ENCODE results near the gene THSD4.

Gene THSD4

DNA sequence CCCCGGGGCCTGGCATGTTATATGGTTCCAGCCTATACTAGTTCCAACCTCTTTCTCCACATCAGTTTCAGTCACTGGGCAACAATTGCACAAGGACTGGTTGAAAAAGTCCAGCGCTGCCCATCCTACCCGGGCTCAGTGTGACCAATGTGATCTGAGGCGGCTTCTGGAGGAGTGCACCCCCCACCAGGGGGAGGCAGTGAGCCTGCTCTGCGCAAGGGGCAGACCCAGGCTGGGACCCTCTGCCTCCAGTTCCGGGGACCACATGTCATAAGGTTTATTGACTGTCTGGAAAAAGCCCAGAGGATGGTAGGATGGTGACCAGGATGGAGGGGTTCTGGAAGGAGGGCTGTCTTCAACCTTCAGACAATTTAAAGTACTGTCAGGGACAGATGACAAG, 669.4 kb downstream of the THSD4 start:
- DNase-seq (ENCODE audit: low spot score) = no peak

DNA sequence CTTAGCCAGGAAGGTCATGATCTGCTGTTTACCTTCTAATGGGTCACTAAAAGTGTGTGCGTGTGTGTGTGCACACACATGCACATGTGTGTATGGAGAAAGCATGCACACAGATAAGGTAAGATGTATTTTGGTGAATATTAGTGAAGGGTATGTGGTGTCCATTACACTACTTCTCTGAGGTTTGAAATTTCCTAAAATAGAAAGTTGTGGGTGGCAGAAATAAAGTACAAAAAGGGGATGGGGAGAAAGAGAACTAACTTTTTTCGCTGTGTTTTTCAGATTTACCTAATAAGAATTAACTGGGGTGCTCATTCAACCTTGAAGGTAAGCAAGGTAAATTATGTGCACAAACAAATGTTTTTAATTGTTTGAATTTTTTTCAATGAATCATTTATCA, 670.7 kb downstream of the THSD4 start:
- DNase-seq (ENCODE audit: low spot score) = no peak

DNA sequence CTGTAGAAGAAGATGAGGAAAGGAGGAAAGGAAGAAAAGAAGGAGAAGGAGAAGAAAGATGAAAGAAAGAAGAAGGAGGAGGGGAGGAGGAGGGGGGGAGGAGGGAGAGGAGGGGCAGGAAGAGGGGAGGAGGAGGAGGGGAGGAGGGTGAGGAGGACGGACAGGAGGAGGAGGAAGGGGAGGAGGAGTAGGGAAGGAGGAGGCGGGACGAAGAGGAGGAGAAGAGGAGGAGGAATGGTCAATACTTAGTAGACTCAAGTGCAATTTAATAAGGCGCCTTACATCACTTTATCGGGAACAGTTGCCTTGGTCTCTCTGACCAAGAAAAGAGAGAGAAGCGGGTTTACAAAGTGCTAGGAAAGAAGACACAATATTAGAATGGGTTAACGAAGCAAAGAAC, 671.4 kb downstream of the THSD4 start:
- DNase-seq (ENCODE audit: low spot score) = no peak

DNA sequence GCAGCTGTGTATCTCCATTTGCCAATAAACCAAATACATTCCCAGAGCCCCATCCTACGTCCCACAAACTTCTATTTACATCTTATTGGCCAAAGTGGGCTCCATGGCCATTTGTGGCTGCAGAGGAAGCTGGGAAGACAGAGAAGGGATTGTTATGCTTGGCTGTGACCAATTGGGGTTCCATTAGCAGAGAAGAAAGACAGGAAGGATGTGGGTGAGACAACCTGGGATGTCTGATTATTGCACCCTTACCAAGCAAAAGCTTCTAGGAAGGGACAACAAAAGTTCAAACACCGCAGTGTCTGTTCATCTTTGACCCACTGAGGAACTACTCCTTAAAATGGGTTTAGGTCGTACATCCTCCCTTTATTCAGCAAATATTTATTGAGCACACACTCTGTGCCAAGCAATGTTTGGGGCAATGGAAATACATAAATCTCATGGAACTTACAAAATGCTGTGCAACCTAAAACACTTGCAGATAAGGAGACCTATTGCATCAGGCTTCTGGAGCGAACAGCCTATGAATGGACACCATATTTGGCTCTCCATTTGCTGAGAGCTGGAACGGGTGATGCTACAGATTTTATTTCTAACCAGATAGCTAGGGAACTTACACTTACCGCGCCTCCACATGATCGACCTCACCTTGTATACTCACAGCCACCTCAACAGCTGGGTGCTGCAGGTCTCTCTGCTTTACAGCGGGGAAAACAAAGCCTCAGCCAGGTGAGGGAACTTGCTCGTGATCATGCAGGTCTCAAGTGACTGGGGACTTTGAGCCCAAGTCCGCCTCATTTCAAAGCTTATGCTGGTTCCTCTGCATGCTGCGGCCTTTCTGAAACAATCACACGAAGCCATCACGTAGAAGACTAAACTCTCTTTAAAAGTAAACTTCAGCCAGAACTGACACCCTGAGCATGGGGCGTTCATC, 673.6 kb downstream of the THSD4 start:
- no peak for DNase-seq (ENCODE audit: low spot score)

DNA sequence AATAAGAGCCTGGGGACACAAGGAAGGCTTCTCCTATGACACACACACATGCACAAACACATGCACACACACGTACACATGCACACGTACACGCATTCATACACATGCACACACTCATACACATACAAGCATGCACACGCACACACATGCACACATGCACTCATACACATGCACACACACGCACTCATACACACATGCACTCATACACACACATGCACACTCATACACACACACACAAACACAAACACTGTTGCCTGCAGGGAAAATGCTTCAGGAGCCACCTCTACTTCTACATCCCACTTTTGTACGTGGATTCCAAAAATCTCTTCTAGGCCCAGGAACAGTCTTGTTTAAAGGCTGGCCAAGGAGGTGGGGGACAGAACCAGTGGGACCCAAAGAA, 674.3 kb downstream of the THSD4 start:
- no peak for DNase-seq (ENCODE audit: low spot score)

DNA sequence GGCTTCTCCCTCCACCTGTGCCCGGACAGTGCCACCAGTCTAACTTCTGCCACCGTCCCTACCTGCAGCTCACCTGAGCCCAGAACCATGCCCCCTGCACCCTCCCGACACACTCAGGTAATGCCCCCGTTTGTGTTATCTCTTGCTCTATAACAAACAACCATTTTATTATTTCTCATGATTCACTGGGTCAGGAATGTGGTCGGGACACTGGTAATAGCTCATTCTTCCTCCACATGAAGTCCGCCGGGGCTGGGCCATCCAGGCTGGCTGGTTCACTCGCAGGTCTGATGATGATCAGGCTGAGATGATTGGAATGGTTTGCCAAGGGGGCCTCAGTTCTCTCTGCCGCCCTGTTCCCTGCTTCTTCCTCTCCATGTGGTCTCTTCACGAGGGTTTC, 674.8 kb downstream of the THSD4 start:
- DNase-seq (ENCODE audit: low spot score) = peak; percentile 58

DNA sequence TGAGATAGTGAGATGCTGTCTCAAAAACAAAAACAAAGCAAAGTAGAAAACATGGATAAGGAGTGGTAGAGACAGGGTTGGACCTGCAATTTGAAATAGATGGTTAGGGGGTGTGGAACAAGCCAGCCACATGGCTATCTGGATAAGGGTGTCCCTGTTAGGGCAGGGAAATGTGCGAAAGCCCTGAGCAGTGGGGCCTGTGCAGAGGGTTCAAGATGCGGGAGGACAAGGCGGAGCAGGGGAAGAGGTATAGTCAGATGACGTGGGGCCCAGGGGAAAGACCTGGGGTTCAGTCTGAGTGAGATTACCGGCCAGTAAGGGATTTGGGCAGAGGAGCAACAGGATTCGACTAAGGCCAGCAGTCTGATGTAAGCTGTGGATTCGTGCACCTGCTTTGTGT, 676.7 kb downstream of the THSD4 start:
- no peak for DNase-seq (ENCODE audit: low spot score)

DNA sequence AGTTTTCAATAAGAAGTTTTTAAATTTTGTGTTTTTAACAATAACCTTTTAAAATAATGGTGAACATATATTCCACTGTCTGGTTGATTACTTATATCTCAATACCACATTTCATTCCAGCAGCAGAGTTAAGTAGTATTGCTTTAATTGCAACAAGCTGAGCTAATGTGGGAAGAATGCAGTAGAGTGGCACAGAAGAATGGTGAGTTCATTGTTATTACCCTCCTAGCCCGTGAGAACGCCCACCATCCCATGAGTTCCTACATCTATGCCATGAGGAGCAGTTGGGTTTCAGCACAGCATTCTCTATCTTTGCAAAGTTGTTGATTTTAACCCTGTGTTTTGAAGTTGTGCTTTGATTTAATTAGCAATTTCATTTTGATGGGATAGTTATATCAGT, 677.2 kb downstream of the THSD4 start:
- DNase-seq (ENCODE audit: low spot score) = peak; percentile 41

DNA sequence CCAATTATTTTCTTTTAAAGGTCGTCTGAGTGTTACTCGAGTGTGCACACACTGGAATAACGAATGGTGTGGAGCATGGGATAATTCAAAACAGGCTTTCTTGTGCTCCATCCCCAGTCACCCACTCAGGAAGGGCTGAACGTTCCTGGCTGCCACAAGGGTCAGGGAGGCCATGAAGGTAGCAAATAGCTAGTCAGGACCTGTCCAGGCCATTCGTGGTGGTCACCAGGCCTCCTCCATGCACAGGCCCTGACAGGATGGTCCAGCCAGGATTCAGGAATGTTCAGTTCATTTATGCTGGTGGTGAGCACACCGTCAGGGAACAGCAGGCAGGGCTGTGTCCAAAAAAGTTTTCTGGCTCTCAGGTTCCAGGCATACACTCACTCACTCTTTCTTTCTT, 683.4 kb downstream of the THSD4 start:
- DNase-seq (ENCODE audit: low spot score) = no peak

DNA sequence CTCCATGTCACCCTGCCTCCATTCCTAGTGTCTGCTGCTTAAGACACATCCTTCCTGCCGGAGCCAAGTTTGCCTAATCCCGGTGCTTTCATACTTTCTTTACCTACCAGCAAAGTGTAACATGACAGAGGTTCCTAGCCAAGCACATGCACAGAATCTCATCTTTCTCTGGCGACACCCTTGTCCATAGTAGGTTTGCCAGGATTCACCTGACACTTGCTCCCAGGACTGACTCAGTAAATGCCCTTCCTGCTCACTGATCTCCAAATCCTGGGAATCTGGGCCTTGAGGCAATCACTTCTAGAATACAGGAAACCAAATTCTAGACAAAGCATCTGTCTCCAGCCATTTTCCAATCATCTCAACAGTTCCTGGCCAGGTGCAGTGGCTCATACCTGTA, 684.9 kb downstream of the THSD4 start:
- no peak for DNase-seq (ENCODE audit: low spot score)

DNA sequence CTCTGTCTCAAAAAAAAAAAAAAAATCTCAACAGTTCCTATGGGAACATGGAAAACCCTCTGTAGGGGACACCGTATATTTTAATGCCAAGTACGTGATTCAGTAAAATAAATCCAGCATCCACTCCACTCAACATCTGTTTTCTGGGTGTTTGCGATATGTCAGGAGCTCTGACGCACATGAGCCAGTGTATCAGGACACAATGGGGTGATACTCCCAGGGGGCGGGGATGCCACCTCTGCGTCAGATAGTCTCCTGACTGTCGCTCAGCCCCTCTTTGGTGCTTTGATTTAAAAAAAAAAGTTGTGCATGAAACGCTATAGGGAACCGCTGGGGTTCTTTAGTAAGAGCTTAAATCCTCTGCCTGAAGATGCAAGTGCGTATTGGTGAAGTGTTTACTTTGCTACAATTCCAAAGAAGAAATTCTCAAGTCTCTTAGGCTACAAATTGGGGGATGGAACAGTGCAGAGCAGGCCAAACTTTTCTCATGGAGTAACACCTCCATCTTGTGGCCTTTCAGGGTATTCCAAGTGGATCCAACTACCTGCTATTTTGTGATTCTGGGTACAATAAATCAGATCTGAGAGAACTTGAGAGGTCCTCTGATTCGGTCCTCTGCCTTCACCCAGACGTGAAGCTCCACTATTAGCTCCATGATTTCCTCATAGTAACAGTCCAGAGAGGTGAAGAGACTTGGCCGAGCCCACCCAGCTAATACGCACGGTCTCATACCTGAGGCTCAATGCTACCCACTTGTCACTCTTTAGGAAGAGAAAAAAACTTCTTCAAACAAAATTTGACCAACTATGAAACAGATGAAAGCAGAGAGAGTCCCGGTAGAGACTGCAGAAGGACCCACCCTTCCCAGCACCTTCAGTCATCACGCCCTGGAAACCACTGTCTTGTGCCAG, 685.8 kb downstream of the THSD4 start:
- DNase-seq (ENCODE audit: low spot score) = peak; percentile 72

DNA sequence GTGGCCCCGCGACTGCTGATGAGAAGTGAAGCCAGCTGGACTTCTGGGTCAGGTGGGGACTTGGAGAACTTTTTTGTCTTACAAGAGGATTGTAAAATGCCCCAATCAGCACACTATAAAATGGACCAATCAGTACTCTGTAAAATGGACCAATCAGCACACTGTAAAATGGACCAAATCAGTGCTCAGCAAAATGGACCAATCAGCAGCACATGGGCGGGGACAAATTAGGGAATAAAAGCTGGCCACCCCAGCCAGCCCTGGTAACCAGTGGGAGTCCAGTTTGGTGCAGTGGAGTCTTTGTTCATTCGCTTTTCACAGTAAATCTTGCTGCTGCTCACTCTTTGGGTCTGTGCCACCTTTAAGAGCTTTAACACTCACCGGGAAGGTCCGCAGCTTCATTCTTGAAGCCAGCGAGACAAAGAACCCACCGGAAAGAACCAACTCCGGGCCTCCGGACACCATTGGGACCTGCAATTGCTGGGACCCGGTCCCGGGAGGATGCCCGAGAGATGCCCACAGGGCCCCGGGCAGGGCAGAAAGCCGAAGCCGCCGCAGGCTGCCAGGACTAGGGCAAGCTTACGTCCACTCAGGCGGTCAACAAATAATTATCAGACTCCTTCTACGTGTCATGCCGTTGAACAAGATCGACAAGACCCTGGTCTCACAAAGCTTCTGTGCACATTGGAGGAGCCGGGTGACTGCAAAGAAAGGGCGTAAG, 686.8 kb downstream of the THSD4 start:
- no peak for DNase-seq (ENCODE audit: low spot score)

DNA sequence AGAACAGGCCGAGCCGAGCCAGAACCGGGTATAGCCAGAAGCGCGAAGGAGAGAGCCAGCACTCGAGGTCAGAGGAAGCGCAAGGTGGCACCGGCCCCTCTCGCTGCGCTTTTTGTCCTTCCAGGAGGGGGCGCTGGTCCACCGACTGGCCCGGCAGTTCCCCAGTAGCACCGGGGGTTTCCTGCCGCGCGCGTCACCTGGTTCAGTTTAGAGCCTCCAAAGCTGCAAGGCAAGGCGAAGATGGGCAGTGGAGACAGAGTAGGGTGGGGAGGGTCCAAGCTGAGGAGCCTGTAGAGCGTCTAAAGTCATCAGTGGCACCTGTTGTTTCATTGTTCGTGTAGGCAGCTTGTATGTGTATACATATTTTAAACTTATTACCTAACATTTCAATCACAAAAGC, 687.5 kb downstream of the THSD4 start:
- no peak for DNase-seq (ENCODE audit: low spot score)

DNA sequence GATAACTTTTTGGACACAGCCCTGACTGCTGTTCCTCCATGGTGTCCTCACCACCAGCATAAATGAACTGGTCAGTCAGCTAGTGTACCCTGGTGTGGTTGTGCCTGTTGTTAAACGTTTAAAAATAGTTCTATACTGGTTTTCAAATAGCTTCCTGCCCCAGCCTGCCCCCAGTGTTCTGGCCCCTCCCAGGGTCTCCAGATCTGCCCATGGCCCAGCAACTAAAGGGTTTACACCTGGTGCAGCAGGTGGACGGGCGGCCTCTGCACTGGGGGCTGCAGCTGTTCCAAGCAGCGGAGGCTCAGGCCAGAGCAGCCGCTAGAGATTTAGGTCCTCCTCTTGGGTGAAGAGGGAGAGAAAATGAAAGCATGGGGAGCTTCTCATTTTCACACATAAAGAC, 689.0 kb downstream of the THSD4 start:
- no peak for DNase-seq (ENCODE audit: low spot score)

DNA sequence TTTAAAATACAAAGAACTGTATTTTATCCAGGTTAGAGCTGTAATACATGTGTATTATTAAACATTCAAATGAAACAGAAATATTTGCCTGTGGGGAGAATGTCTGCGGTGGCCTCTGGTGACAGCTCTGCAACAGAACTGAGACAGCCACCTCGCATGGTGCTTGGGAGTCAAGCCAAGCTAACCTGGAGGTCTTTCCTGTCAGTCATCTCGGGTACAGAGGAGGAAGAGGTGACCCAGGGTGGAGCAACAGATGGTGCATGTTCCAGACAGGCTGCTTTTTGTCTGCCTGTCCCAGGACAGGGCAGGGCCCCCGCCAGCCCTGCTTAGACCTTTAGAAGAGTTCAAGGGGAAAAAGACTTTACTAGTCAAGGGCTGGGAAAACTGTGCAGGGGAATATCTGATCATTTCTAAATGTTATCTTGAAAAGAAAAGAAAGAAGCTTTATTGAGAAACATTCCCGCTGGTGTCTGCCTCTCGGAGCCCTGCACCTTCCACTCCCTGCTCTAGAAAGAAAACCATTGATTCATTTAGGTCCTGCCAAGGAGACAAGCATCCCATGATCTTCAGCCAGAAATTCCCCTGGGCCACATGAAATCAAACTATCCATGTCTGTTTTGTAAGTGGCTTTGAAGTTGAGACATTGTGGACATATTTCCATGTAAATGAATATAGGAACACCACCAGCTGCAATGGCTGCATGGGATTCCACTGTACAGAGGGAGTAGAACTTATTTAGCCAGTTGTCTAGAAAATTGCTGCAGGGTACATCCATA, 689.6 kb downstream of the THSD4 start:
- no peak for DNase-seq (ENCODE audit: low spot score)

DNA sequence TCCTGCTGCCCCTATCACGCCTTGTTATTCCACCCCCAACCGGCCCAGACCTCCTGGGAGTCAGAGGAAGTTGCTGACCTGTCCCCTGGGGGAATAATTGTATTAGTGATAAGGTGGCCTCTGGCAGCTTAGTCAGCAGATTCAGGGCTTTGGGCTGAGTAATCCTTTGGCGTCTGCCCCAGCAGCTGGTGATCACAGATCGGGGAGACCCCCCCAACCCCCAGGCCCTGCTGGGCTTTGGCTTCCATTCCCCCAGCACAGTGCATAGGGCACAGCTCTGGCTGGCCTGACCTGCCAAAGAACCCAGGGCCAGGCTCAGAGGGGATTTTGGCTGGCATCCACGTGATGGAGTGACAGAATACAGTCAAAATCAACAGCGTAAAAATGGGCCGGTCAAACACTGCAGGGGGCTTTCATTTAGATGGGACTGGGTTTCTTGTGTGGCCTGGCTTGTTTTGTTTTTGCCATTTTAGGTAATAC, 691.2 kb downstream of the THSD4 start:
- no peak for DNase-seq (ENCODE audit: low spot score)

DNA sequence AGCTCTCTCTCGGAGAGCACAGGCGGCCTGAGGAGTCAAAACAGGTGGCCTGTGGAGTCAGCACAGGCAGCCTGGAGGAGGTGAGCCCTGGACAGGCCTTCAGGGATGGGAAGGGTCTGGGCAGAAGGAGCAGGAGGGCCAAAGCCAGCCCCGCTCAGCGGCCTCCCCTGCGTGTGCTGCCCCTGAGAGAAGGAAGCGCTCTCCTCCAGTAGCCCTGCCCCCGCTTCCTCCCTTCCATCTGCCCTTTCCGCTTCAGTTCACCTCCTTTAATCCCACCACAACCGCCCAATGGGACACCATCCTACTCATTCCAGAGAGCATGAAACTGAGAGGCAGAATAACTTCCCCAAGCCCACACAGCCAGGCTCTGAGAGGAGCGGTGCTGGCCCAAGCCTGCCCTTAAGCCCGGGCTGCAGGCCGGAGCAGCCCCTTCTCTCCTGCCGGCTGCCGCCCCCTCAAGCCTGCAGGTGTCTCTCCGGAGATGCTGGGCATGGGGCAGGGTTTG, 691.9 kb downstream of the THSD4 start:
- DNase-seq (ENCODE audit: low spot score) = no peak

DNA sequence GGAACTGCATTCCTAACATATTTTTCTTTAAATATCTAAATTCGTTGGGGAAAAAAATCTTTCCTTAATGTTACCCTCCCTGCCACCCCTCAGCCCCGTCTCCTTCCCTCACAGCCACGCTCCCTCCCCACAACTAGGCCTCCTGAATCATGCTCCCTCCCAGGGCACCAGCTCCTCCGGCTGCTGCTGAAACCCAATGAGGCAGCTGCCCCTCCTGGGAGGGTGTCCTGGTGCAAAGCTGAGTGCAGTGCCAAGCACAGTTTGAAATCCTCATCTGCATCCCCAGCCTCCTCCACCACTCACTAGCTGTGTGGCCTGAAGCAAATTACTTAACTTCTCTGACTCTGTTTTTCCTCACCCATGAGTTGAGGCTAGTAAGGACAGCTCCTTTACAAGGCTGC, 692.4 kb downstream of the THSD4 start:
- no peak for DNase-seq (ENCODE audit: low spot score)

DNA sequence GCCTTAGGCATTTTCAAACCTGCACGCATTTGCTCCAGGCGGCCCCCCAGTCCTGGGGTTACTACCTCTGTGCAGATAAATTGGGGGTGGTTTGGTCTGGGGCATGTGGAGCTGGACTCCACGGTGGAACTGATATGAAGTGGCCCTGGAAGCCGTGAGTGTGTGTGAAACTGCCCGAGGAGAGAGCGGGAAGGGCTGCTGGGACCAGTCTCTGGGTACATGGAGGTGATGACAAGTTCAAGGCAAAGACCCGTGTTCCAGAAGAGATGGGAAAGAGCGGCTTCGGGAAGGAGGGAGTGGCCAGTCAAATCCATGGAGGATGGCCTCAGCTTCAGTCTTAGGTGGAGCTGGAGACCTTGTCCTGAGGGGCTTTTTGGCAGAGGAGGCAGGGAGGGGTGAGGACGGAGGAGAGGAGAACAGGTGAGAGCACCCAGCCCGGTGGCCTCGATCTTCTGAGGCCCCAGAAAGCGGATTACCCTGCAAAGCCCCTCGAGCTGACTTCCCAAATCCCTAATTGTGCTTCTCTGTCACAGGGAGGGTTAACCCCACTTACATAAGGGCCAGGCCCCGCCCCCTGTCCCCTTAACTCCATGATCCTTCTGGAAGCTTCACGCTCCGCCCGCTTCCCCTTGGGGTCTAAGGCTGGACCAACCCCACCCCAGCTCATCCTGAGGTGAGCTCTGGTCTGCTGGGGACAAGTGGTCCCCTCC, 693.2 kb downstream of the THSD4 start:
- DNase-seq (ENCODE audit: low spot score) = no peak

DNA sequence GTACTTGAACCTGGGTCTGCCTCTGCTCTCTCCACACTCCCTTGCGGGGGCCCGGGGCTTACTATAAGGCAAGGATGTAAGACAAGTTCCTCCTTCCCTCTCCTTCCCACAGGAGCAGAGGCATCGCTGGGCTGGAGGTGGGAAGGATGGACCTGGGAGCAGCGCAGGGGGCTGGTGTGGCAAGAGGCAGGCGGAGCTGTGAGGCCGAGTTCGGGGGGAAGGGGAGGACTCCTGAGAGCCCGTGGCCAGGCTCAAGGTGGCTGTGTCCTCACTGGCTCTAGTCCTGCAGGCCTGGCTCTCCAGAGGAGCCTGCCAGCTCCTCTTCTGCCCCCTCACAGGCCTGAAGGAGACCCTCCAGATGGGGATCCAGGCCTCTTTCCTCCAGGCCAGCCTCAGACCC, 694.1 kb downstream of the THSD4 start:
- no peak for DNase-seq (ENCODE audit: low spot score)

Data from LoVo (cell line).